ENCODE measurements around the gene SELENOP. TPM values are rescaled to one million over a fixed set of nuclear protein-coding genes. Genes with fewer than 3 reads are reported as not detected.

SELENOP gene
- total and polyA plus RNA-seq, 2 experiments from 2014 or later: 11.0 to 12.3 TPM

DNA sequence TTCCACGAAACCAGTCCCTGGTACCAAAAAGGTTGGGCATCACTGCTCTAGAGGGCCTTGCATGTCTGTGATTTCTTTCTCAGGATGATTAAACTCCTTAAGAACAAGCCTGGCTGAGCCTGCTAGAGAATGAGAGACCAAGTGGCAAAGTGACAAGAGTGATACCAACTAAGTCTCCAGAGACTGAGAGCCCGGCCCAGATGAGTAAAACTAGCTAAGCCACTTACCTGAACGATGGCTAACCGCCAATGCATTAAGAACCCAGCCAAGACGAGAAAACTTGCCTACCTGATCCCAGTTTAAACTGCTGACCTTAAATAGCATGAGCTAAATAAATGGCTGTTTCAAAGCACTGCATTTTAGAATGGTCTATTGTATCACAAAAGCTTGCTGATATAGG is 60.6 kb downstream of the SELENOP start:
- no peaks in the 10 kb centered on the region for H3K4me1 Mint-ChIP-seq
- H3K27ac Mint-ChIP-seq: no peak overlapping the region
- Histone ChIP-seq H3K27me3 (ENCODE audit: insufficient read depth) (no peaks in the 10 kb centered on the region), H3K36me3 (ENCODE audit: insufficient read depth) (no peaks in the 10 kb centered on the region), H3F3A (replicated peaks; ENCODE audit: low read depth) (no peaks in the 10 kb centered on the region), H3K79me2 (replicated peaks; ENCODE audit: insufficient read depth) (no peaks in the 10 kb centered on the region), H3K4me1 (ENCODE audit: insufficient read depth) (no peaks in the 10 kb centered on the region), H3K4me2 (no peak overlapping the region), H3K4me3 (no peak overlapping the region), H2AFZ (no peak overlapping the region), H3K27ac (ENCODE audit: low read depth) (no peak overlapping the region), H4K20me1 (replicated peaks; ENCODE audit: insufficient read depth) (no peaks in the 10 kb centered on the region), H3K9me2 (ENCODE audit: insufficient read depth) (no peaks in the 10 kb centered on the region)
- H3K27me3 Mint-ChIP-seq (ENCODE audit: insufficient read depth, low read depth, poor library complexity): no peaks in the 10 kb centered on the region
- DNase-seq (ENCODE audit: low spot score) (no peak), ATAC-seq (no peak)
- no peaks in the 10 kb centered on the region for H3K36me3 Mint-ChIP-seq (ENCODE audit: low read depth)
- no peak overlapping the region for H3K4me3 Mint-ChIP-seq
- TF ChIP-seq JUNB (IDR thresholded peaks at IDR 0.05; ENCODE audit: unreplicated experiment): no peak
- H3K9me3 Mint-ChIP-seq: no peaks in the 10 kb centered on the region

DNA sequence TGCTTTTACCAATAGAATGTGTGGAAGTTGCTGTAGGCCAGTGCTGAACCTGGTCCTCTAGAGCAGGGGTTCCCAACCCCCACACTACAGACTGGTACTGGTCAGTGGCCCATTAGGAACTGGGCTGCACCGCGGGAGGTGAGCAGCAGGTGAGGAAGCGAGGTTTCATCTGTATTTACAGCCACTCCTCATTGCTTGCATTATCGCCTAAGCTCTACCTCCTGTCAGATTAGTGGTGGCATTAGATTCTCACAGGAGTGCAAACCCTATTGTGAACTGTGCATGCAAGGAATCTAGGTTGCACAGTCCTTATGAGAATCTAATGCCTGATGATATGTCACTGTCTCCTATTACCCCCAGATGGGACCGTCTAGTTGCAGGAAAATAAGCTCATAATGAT is 61.2 kb downstream of the SELENOP start:
- Histone ChIP-seq H3K4me2 (no peak overlapping the region), H3K79me2 (replicated peaks; ENCODE audit: insufficient read depth) (no peaks in the 10 kb centered on the region), H2AFZ (no peak overlapping the region), H3K36me3 (ENCODE audit: insufficient read depth) (no peaks in the 10 kb centered on the region), H4K20me1 (replicated peaks; ENCODE audit: insufficient read depth) (no peaks in the 10 kb centered on the region), H3F3A (replicated peaks; ENCODE audit: low read depth) (no peaks in the 10 kb centered on the region), H3K9me2 (ENCODE audit: insufficient read depth) (no peaks in the 10 kb centered on the region), H3K27me3 (ENCODE audit: insufficient read depth) (no peaks in the 10 kb centered on the region), H3K4me3 (no peak overlapping the region), H3K4me1 (ENCODE audit: insufficient read depth) (no peaks in the 10 kb centered on the region), H3K27ac (ENCODE audit: low read depth) (no peak overlapping the region)
- ATAC-seq (no peak), DNase-seq (ENCODE audit: low spot score) (no peak)
- Mint-ChIP-seq H3K36me3 (ENCODE audit: low read depth) (no peaks in the 10 kb centered on the region), H3K27ac (no peak overlapping the region), H3K4me1 (no peaks in the 10 kb centered on the region), H3K27me3 (ENCODE audit: insufficient read depth, low read depth, poor library complexity) (no peaks in the 10 kb centered on the region), H3K4me3 (no peak overlapping the region), H3K9me3 (no peaks in the 10 kb centered on the region)
- TF ChIP-seq NANOG (IDR thresholded peaks at IDR 0.05; ENCODE audit: borderline replicate concordance): no peak
- TF ChIP-seq, protein P1, sequence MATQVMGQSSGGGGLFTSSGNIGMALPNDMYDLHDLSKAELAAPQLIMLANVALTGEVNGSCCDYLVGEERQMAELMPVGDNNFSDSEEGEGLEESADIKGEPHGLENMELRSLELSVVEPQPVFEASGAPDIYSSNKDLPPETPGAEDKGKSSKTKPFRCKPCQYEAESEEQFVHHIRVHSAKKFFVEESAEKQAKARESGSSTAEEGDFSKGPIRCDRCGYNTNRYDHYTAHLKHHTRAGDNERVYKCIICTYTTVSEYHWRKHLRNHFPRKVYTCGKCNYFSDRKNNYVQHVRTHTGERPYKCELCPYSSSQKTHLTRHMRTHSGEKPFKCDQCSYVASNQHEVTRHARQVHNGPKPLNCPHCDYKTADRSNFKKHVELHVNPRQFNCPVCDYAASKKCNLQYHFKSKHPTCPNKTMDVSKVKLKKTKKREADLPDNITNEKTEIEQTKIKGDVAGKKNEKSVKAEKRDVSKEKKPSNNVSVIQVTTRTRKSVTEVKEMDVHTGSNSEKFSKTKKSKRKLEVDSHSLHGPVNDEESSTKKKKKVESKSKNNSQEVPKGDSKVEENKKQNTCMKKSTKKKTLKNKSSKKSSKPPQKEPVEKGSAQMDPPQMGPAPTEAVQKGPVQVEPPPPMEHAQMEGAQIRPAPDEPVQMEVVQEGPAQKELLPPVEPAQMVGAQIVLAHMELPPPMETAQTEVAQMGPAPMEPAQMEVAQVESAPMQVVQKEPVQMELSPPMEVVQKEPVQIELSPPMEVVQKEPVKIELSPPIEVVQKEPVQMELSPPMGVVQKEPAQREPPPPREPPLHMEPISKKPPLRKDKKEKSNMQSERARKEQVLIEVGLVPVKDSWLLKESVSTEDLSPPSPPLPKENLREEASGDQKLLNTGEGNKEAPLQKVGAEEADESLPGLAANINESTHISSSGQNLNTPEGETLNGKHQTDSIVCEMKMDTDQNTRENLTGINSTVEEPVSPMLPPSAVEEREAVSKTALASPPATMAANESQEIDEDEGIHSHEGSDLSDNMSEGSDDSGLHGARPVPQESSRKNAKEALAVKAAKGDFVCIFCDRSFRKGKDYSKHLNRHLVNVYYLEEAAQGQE (IDR thresholded peaks at IDR 0.05; ENCODE audit: unreplicated experiment): no peak
- no peak for TF ChIP-seq EZH2 (IDR thresholded peaks at IDR 0.05; ENCODE audit: low read depth, unreplicated experiment)
- TF ChIP-seq, protein P2, sequence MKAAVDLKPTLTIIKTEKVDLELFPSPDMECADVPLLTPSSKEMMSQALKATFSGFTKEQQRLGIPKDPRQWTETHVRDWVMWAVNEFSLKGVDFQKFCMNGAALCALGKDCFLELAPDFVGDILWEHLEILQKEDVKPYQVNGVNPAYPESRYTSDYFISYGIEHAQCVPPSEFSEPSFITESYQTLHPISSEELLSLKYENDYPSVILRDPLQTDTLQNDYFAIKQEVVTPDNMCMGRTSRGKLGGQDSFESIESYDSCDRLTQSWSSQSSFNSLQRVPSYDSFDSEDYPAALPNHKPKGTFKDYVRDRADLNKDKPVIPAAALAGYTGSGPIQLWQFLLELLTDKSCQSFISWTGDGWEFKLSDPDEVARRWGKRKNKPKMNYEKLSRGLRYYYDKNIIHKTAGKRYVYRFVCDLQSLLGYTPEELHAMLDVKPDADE (IDR thresholded peaks at IDR 0.05): no peak
- TF ChIP-seq ZNF331 (CRISPR knock-in tag; IDR thresholded peaks at IDR 0.05; ENCODE audit: low read depth): no peak
- no peak for TF ChIP-seq STAT1 (IDR thresholded peaks at IDR 0.05; ENCODE audit: unreplicated experiment)
- TF ChIP-seq CREB1 (CRISPR knock-in tag; IDR thresholded peaks at IDR 0.05; ENCODE audit: low read depth): no peak
- TF ChIP-seq EZH2phosphoT487 (IDR thresholded peaks at IDR 0.05; ENCODE audit: unreplicated experiment): no peak
- TF ChIP-seq POLR2AphosphoS5 (IDR thresholded peaks at IDR 0.05; ENCODE audit: low read depth): no peak
- TF ChIP-seq, protein P3, sequence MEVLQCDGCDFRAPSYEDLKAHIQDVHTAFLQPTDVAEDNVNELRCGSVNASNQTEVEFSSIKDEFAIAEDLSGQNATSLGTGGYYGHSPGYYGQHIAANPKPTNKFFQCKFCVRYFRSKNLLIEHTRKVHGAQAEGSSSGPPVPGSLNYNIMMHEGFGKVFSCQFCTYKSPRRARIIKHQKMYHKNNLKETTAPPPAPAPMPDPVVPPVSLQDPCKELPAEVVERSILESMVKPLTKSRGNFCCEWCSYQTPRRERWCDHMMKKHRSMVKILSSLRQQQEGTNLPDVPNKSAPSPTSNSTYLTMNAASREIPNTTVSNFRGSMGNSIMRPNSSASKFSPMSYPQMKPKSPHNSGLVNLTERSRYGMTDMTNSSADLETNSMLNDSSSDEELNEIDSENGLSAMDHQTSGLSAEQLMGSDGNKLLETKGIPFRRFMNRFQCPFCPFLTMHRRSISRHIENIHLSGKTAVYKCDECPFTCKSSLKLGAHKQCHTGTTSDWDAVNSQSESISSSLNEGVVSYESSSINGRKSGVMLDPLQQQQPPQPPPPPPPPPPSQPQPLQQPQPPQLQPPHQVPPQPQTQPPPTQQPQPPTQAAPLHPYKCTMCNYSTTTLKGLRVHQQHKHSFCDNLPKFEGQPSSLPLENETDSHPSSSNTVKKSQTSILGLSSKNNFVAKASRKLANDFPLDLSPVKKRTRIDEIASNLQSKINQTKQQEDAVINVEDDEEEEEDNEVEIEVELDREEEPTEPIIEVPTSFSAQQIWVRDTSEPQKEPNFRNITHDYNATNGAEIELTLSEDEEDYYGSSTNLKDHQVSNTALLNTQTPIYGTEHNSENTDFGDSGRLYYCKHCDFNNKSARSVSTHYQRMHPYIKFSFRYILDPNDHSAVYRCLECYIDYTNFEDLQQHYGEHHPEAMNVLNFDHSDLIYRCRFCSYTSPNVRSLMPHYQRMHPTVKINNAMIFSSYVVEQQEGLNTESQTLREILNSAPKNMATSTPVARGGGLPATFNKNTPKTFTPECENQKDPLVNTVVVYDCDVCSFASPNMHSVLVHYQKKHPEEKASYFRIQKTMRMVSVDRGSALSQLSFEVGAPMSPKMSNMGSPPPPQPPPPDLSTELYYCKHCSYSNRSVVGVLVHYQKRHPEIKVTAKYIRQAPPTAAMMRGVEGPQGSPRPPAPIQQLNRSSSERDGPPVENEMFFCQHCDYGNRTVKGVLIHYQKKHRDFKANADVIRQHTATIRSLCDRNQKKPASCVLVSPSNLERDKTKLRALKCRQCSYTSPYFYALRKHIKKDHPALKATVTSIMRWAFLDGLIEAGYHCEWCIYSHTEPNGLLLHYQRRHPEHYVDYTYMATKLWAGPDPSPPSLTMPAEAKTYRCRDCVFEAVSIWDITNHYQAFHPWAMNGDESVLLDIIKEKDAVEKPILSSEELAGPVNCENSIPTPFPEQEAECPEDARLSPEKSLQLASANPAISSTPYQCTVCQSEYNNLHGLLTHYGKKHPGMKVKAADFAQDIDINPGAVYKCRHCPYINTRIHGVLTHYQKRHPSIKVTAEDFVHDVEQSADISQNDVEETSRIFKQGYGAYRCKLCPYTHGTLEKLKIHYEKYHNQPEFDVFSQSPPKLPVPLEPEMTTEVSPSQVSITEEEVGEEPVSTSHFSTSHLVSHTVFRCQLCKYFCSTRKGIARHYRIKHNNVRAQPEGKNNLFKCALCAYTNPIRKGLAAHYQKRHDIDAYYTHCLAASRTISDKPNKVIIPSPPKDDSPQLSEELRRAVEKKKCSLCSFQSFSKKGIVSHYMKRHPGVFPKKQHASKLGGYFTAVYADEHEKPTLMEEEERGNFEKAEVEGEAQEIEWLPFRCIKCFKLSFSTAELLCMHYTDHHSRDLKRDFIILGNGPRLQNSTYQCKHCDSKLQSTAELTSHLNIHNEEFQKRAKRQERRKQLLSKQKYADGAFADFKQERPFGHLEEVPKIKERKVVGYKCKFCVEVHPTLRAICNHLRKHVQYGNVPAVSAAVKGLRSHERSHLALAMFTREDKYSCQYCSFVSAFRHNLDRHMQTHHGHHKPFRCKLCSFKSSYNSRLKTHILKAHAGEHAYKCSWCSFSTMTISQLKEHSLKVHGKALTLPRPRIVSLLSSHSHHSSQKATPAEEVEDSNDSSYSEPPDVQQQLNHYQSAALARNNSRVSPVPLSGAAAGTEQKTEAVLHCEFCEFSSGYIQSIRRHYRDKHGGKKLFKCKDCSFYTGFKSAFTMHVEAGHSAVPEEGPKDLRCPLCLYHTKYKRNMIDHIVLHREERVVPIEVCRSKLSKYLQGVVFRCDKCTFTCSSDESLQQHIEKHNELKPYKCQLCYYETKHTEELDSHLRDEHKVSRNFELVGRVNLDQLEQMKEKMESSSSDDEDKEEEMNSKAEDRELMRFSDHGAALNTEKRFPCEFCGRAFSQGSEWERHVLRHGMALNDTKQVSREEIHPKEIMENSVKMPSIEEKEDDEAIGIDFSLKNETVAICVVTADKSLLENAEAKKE (CRISPR knock-in tag; IDR thresholded peaks at IDR 0.05): no peak
- TF ChIP-seq JUNB (IDR thresholded peaks at IDR 0.05; ENCODE audit: unreplicated experiment): no peak
